Spleen (tissue), 11 donors: ENCODE measurements around the gene PTPRN2. TPM values are rescaled to one million over a fixed set of nuclear protein-coding genes. Genes with fewer than 3 reads are reported as not detected.

Experiments used
- DNase-seq: peaks from one replicate; pipeline ENCODE4 v3.0.0-alpha.2; 2020
- H3K27ac ChIP-seq, 8 donors: fragments of 200-600 bp; sonication (generic) in 7 of 8; 1 replicate in 4 of 8; 2 replicates in 4 of 8; pipeline versions ENCODE4 v1.5.0 to v1.8.0; 2016 to 2021; ENCODE audit warnings: inconsistent platforms in 4 of 8, mild to moderate bottlenecking in 4 of 8, moderate library complexity in 1 of 8
- H3K27me3 ChIP-seq, 7 donors: fragments of 200-600 bp; sonication (generic) in 6 of 7; replicated peaks in 1 of 7; 1 replicate in 4 of 7; 2 replicates in 3 of 7; pipeline versions ENCODE4 v1.5.0 to v1.8.0; 2016 to 2021; ENCODE audit warnings: inconsistent platforms in 3 of 7, mild to moderate bottlenecking in 1 of 7
- H3K36me3 ChIP-seq, 6 donors: fragments of 200-600 bp; sonication (generic) in 5 of 6; 1 replicate in 4 of 6; 2 replicates in 2 of 6; pipeline versions ENCODE4 v1.5.0 to v1.8.0; 2016 to 2021; ENCODE audit warnings: inconsistent platforms in 2 of 6
- H3K4me1 ChIP-seq, 6 donors: fragments of 200-600 bp; sonication (generic) in 5 of 6; 1 replicate in 3 of 6; 2 replicates in 3 of 6; pipeline versions ENCODE4 v1.5.0 to v1.8.0; 2016 to 2021; ENCODE audit warnings: inconsistent platforms in 3 of 6
- H3K4me3 ChIP-seq, 8 donors: fragments of 200-600 bp; sonication (generic) in 7 of 8; 1 replicate in 4 of 8; 2 replicates in 4 of 8; pipeline versions ENCODE4 v1.5.0 to v1.8.0; 2016 to 2021; ENCODE audit warnings: inconsistent platforms in 4 of 8, mild to moderate bottlenecking in 4 of 8, moderate library complexity in 2 of 8
- H3K9me3 ChIP-seq, 8 donors: fragments of 200-600 bp; sonication (generic) in 7 of 8; 1 replicate in 4 of 8; 2 replicates in 4 of 8; pipeline versions ENCODE4 v1.5.0 to v1.8.0; 2016 to 2021; ENCODE audit warnings: inconsistent platforms in 4 of 8
- POLR2A ChIP-seq, 3 donors: fragments of 450-650 bp; IDR thresholded peaks; one replicate each; pipeline ENCODE4 v1.5.1; 2017; ENCODE audit warnings: antibody characterized with exemption in 3 of 3, mild to moderate bottlenecking in 1 of 3
- POLR2AphosphoS5 ChIP-seq, 3 donors: sonication (generic); formaldehyde crosslinking; IDR thresholded peaks; one replicate each; pipeline ENCODE4 v1.5.1; 2017; ENCODE audit warnings: antibody characterized with exemption in 3 of 3
- WGBS, 5 donors: extraction: QIAGEN DNeasy Blood & Tissue Kit in 3 of 5; methylation state at CpG; one replicate each; pipeline versions ENCODE4 v1.1.5 to v1.1.7; 2013 to 2018; 5-methylcytosine and 5-hydroxymethylcytosine counted together
- intact Hi-C: fragments of 100-400 bp; cut with DNase I; formaldehyde crosslinking; loops from one replicate; pipeline ENCODE4 v1.15.0; 2023; ENCODE audit warnings: low total_unique reads
- polyA plus RNA-seq, 3 donors: library from polyadenylated mRNA; stranded (reverse); fragments of 200-250 nt; gene quantifications; one replicate each; pipeline ENCODE4 v1.2.1, GENCODE V29; 2013
- total RNA-seq, 7 donors: library from RNA; depleted of rRNA in 3 of 7; stranded (reverse); fragments of >200 nt in 3 of 7; fragmentation: NEBNext Ultra II Directional in 4 of 7; extraction: Animal tissue kit (Norgen Biotek cat#: 25700) in 4 of 7; gene quantifications; one replicate each; pipeline versions ENCODE4 v1.1.0 to v1.2.1, GENCODE V29; 2016 to 2021
- TF ChIP-seq, protein P1 (sequence below), 11 experiments: fragments of 200-600 bp in 7 of 11; fragments of 450-650 bp in 4 of 11; sonication (generic) in 4 of 11; IDR thresholded peaks in 8 of 11; conservative IDR thresholded peaks in 3 of 11; 1 replicate in 7 of 11; 2 replicates in 4 of 11; pipeline versions ENCODE4 v1.4.0 to v1.8.0; 2016 to 2021; ENCODE audit warnings: antibody characterized with exemption in 11 of 11, inconsistent platforms in 4 of 11, mild to moderate bottlenecking in 1 of 11
- donor health status: healthy with polysubstance abuse.
- donor health status: DM: no; HTN: no; CAD: no; lungs with moderate emphysema.
- donor health status: DM: no; HTN: no; CAD: no.
- donor health status: Bipolar disorder and iron deficiency.
- donor health status: healthy.
- donor health status: DM: no; HTN: no; CAD: no.
- donor health status: DM: yes; HTN: yes; CAD: no.

PTPRN2 gene
- total and polyA plus RNA-seq, 10 donors = 7.0 to 22.8 (median 16.8) TPM

GRCh38 chr7:157616426-157616825 is 971.2 kb downstream of the PTPRN2 start:
- Histone ChIP-seq H3K4me3 (no peak overlapping the region), H3K9me3 (no peaks in the 10 kb centered on the region), H3K36me3 (no peaks in the 10 kb centered on the region), H3K27ac (no peak overlapping the region), H3K27me3 (peaks cover 0 to 18% (median 0%) of the 10 kb centered on the region in 7 donors), H3K4me1 (peaks cover 0 to 25% (median 11%) of the 10 kb centered on the region in 6 donors)
- TF ChIP-seq POLR2AphosphoS5 (IDR thresholded peaks at IDR 0.05) = no peak
- no peak for DNase-seq
- 86 to 96% (median 89%) methylated on average over 4 of the region's 4 CpGs for WGBS, 5 donors
- intact Hi-C loops = no loop called here

DNA sequence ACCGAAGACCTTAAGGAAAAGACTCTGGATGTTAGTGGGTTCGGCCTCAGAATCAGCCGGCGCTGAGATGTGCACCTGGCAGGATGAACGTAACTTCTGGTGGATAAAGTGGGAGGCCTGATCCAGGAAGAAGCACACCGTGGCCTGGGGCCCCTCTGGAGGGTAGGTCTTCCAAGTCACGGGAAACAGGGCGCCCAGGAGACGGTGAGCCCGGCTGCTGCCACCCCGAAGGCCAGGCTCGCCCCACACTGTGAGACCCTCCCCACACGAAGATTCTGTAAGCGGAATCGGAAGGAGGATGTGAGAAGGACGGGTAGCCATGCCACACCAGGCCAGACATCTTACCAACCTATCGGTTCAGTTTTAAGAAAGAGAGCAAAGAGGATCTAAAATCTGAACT is 971.8 kb downstream of the PTPRN2 start:
- H3K4me1 ChIP-seq = peaks cover 0 to 25% (median 11%) of the 10 kb centered on the region in 6 donors
- 89 to 94% (median 92%) methylated on average over 17 of the region's 17 CpGs for WGBS, 5 donors
- peaks cover 0 to 18% (median 0%) of the 10 kb centered on the region in 7 donors for H3K27me3 ChIP-seq
- H3K4me3 ChIP-seq = no peak overlapping the region
- H3K27ac ChIP-seq = no peak overlapping the region
- TF ChIP-seq POLR2AphosphoS5 (IDR thresholded peaks at IDR 0.05) (no peak), POLR2A (IDR thresholded peaks at IDR 0.05) (no peak)
- TF ChIP-seq, protein P1, sequence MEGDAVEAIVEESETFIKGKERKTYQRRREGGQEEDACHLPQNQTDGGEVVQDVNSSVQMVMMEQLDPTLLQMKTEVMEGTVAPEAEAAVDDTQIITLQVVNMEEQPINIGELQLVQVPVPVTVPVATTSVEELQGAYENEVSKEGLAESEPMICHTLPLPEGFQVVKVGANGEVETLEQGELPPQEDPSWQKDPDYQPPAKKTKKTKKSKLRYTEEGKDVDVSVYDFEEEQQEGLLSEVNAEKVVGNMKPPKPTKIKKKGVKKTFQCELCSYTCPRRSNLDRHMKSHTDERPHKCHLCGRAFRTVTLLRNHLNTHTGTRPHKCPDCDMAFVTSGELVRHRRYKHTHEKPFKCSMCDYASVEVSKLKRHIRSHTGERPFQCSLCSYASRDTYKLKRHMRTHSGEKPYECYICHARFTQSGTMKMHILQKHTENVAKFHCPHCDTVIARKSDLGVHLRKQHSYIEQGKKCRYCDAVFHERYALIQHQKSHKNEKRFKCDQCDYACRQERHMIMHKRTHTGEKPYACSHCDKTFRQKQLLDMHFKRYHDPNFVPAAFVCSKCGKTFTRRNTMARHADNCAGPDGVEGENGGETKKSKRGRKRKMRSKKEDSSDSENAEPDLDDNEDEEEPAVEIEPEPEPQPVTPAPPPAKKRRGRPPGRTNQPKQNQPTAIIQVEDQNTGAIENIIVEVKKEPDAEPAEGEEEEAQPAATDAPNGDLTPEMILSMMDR (IDR thresholded peaks at IDR 0.05 in 8 of 11, conservative IDR thresholded peaks at IDR 0.05 in 3 of 11) = no peak
- H3K36me3 ChIP-seq = no peaks in the 10 kb centered on the region
- no peak for DNase-seq
- H3K9me3 ChIP-seq = no peaks in the 10 kb centered on the region
- intact Hi-C loops = no loop called here

- TF ChIP-seq POLR2A (IDR thresholded peaks at IDR 0.05) (no peak), POLR2AphosphoS5 (IDR thresholded peaks at IDR 0.05) (peak in 1 of 3 donors; percentile 13)
- TF ChIP-seq, protein P1 (IDR thresholded peaks at IDR 0.05 in 8 of 11, conservative IDR thresholded peaks at IDR 0.05 in 3 of 11) = no peak
- Histone ChIP-seq H3K4me3 (no peak overlapping the region), H3K9me3 (no peaks in the 10 kb centered on the region), H3K4me1 (peaks cover 0 to 25% (median 11%) of the 10 kb centered on the region in 6 donors), H3K36me3 (no peaks in the 10 kb centered on the region), H3K27ac (no peak overlapping the region), H3K27me3 (peaks cover 0 to 18% (median 0%) of the 10 kb centered on the region in 7 donors)
- 80 to 83% (median 81%) methylated on average over 36 of the region's 36 CpGs for WGBS, 5 donors
- intact Hi-C loops = no loop called here
- DNase-seq = no peak
These were observed 972.4 kb downstream of the PTPRN2 start for GRCh38 chr7:157615101-157615817.

DNA sequence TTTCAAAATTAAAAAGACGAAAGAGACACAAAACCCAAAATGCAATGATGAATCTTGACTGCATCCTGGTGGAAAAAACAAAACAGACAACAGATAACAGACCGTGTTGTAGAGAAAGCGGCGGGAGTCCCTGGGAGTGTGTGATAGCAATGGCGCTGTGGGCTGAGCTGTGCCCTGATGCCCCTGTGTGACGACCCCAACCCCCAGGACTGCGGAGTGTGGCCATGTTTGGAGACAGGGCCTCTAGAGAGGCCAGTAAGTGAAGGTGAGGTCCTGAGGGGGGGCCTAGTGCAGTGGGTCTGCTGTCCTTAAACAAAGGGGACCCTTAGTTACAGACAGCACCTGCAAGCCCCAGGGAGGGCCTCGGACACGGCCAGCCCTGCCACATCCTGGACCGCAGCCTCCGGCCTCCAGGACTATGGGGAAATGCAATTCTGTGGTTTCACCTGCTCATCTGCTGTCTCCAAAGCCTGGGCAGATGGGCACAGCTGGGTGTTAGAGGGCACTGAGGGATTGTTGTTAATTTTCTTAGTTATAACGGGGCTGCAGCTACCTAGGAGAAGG is 973.1 kb downstream of the PTPRN2 start:
- no peak overlapping the region for H3K4me3 ChIP-seq
- H3K9me3 ChIP-seq = peaks cover 0 to 5% (median 0%) of the 10 kb centered on the region in 8 donors
- no peaks in the 10 kb centered on the region for H3K36me3 ChIP-seq
- TF ChIP-seq, protein P1 (IDR thresholded peaks at IDR 0.05 in 8 of 11, conservative IDR thresholded peaks at IDR 0.05 in 3 of 11) = no peak
- TF ChIP-seq POLR2A (IDR thresholded peaks at IDR 0.05) (no peak), POLR2AphosphoS5 (IDR thresholded peaks at IDR 0.05) (no peak)
- H3K27ac ChIP-seq = no peak overlapping the region
- intact Hi-C loops = no loop called here
- H3K4me1 ChIP-seq = peaks cover 0 to 25% (median 11%) of the 10 kb centered on the region in 6 donors
- DNase-seq = no peak
- H3K27me3 ChIP-seq = peaks cover 0 to 18% (median 0%) of the 10 kb centered on the region in 7 donors
- WGBS, 5 donors = 77 to 83% (median 80%) methylated on average over 8 to 12 of the region's 12 CpGs
